Prostate gland (tissue), 2 donors: ENCODE data around the gene EPGN.

Experiments
- CTCF ChIP-seq, 4 experiments: fragments of 200-600 bp in 2 of 4; fragments of 450-650 bp in 2 of 4; sonication (generic) in 2 of 4; IDR thresholded peaks; 1 replicate in 3 of 4; 2 replicates in 1 of 4; pipeline ENCODE4 v1.5.1; 2016 to 2019; ENCODE audit warnings: antibody characterized with exemption in 4 of 4, mild to moderate bottlenecking in 2 of 4, moderate library complexity in 2 of 4
- POLR2A ChIP-seq: fragments of 450-650 bp; IDR thresholded peaks from one replicate; pipeline ENCODE4 v1.6.1; 2016; ENCODE audit warnings: antibody characterized with exemption, mild to moderate bottlenecking

- TF ChIP-seq CTCF (IDR thresholded peaks at IDR 0.05): no peak
- TF ChIP-seq POLR2A: no peak
These were observed 30.6 kb downstream of the EPGN start for GRCh38 chr4:74338792-74339333.
